Ovary (tissue), 3 donors: ENCODE results near the gene CALML5.

Experiments used
- POLR2A ChIP-seq: fragments of 450-650 bp; IDR thresholded peaks from one replicate; pipeline ENCODE4 v1.6.1; 2017; ENCODE audit warnings: antibody characterized with exemption, mild to moderate bottlenecking, moderate library complexity
- TF ChIP-seq, protein P1 (sequence below), 3 donors: fragments of 450-650 bp in 2 of 3; fragments of 200-600 bp in 1 of 3; IDR thresholded peaks; one replicate each; pipeline versions ENCODE4 v1.5.1 to v1.8.0; 2016 to 2022; ENCODE audit warnings: antibody characterized with exemption in 3 of 3, mild to moderate bottlenecking in 1 of 3
- donor health status: DM: no; HTN: no; CAD: no.

DNA sequence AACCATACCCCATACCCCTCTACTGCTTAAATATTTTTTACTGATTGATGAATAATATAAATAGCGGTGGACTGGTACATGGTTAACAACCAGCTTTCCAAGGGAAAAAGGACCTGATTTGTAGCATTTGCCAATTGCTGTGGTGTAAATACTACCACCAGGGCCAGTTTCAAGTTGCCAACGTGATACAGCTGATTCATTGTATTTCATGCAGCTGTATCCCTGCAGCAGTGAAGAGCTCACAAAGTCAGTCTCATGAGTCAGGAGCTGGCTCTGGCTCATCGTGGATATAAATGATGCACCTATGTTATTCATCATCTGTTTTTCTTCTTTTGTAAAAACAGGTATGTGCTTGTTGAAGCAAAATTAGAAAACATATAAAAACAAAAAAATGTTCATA, 15.2 kb downstream of the CALML5 start:
- TF ChIP-seq POLR2A, result no peak
- TF ChIP-seq, protein P1, sequence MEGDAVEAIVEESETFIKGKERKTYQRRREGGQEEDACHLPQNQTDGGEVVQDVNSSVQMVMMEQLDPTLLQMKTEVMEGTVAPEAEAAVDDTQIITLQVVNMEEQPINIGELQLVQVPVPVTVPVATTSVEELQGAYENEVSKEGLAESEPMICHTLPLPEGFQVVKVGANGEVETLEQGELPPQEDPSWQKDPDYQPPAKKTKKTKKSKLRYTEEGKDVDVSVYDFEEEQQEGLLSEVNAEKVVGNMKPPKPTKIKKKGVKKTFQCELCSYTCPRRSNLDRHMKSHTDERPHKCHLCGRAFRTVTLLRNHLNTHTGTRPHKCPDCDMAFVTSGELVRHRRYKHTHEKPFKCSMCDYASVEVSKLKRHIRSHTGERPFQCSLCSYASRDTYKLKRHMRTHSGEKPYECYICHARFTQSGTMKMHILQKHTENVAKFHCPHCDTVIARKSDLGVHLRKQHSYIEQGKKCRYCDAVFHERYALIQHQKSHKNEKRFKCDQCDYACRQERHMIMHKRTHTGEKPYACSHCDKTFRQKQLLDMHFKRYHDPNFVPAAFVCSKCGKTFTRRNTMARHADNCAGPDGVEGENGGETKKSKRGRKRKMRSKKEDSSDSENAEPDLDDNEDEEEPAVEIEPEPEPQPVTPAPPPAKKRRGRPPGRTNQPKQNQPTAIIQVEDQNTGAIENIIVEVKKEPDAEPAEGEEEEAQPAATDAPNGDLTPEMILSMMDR (IDR thresholded peaks at IDR 0.05), result no peak
